H1 (cell line): ENCODE measurements around the gene DYRK1A. TPM values are rescaled to one million over a fixed set of nuclear protein-coding genes. Genes with fewer than 3 reads are reported as not detected.
A peak's percentile ranks its signal among the peaks of the same experiment; 100 is the strongest.

Source experiments
- CTCF ChIA-PET: fragments of 300-600 bp; sonication (Branson Sonifier 250); formaldehyde crosslinking; loops from one replicate; lab custom pipeline; 2021; ENCODE audit not compliant: partially characterized antibody; lab: Charles Lee
- POLR2A ChIA-PET: fragments of 300-600 bp; sonication (Branson Sonifier 250); formaldehyde crosslinking; loops from one replicate; lab custom pipeline; 2021; ENCODE audit warnings: inconsistent platforms; ENCODE audit not compliant: partially characterized antibody; lab: Charles Lee
- DNase-seq, 2 experiments: peaks; one replicate each; pipeline versions ENCODE4 v3.0.0 to v3.0.0-alpha.2; 2010 to 2022; ENCODE audit warnings: low spot score in 2 of 2, low read depth in 1 of 2, mixed read lengths in 1 of 2
- FAIRE-seq: peaks from 2 replicates; lab custom pipeline; 2011; peaks lifted over from hg19 to GRCh38; lab: Jason Lieb, UNC
- H2AFZ ChIP-seq: 2 replicates; pipeline ENCODE4 v1.8.1; 2012; ENCODE audit warnings: low read length, inconsistent platforms
- H2AK5ac ChIP-seq: 2 replicates; pipeline ENCODE4 v1.6.1; 2013; ENCODE audit warnings: low read depth, low read length
- H2BK120ac ChIP-seq: replicated peaks from 2 replicates; pipeline ENCODE3; 2013; ENCODE audit warnings: low read depth, low read length, inconsistent platforms
- H2BK12ac ChIP-seq: 2 replicates; pipeline ENCODE4 v1.6.1; 2013; ENCODE audit warnings: low read depth, low read length
- H2BK15ac ChIP-seq: 2 replicates; pipeline ENCODE4 v1.6.1; 2013; ENCODE audit warnings: low read length
- H2BK20ac ChIP-seq: 2 replicates; pipeline ENCODE4 v1.6.1; 2013; ENCODE audit warnings: low read length
- H2BK5ac ChIP-seq: 2 replicates; pipeline ENCODE4 v1.6.1; 2013; ENCODE audit warnings: low read depth, low read length
- H3K14ac ChIP-seq: 2 replicates; pipeline ENCODE4 v1.6.1; 2013; ENCODE audit warnings: inconsistent platforms; ENCODE audit not compliant: insufficient read length
- H3K18ac ChIP-seq: 2 replicates; pipeline ENCODE4 v1.6.1; 2013; ENCODE audit warnings: low read length; ENCODE audit errors: extremely low read depth
- H3K23ac ChIP-seq: 2 replicates; pipeline ENCODE4 v1.6.1; 2013; ENCODE audit warnings: inconsistent platforms; ENCODE audit not compliant: insufficient read length
- H3K23me2 ChIP-seq: 2 replicates; pipeline ENCODE4 v1.6.1; 2013; ENCODE audit warnings: low read depth, low read length
- H3K27ac ChIP-seq: 2 replicates; pipeline ENCODE4 v1.6.1; 2011; ENCODE audit warnings: low read depth, low read length, inconsistent platforms
- H3K27me3 ChIP-seq, 4 experiments: replicated peaks in 1 of 4; 1 replicate in 1 of 4; 2 replicates in 3 of 4; pipeline versions ENCODE4 v1.6.1 to v1.8.1; 2011 to 2013; ENCODE audit warnings: low read length in 3 of 4, mild to moderate bottlenecking in 3 of 4, inconsistent platforms in 2 of 4, mixed read lengths in 2 of 4, moderate library complexity in 1 of 4; ENCODE audit not compliant: control insufficient read depth in 3 of 4, insufficient read depth in 3 of 4; ENCODE audit errors: extremely low read depth in 1 of 4
- H3K36me3 ChIP-seq, 4 experiments: 2 replicates each; pipeline versions ENCODE4 v1.6.1 to v1.8.1; 2011 to 2013; ENCODE audit warnings: mild to moderate bottlenecking in 4 of 4, low read length in 3 of 4, moderate library complexity in 2 of 4, control low read depth in 1 of 4, inconsistent platforms in 1 of 4; ENCODE audit not compliant: insufficient read depth in 4 of 4, control insufficient read depth in 2 of 4
- H3K4ac ChIP-seq: replicated peaks from 2 replicates; pipeline ENCODE3; 2013; ENCODE audit warnings: low read length, low read depth, mixed read lengths, inconsistent platforms; ENCODE audit not compliant: insufficient read length
- H3K4me1 ChIP-seq, 4 experiments: replicated peaks in 1 of 4; 1 replicate in 1 of 4; 2 replicates in 3 of 4; pipeline versions ENCODE4 v1.6.1 to v1.8.1; 2011 to 2013; ENCODE audit warnings: low read length in 3 of 4, inconsistent platforms in 2 of 4, mixed read lengths in 1 of 4; ENCODE audit not compliant: insufficient read depth in 4 of 4, control insufficient read depth in 3 of 4
- H3K4me2 ChIP-seq, 2 experiments: 2 replicates each; pipeline versions ENCODE4 v1.6.1 to v1.8.1; 2011 to 2013; ENCODE audit warnings: low read depth in 2 of 2, low read length in 2 of 2, control low read depth in 1 of 2, inconsistent platforms in 1 of 2, mild to moderate bottlenecking in 1 of 2; ENCODE audit not compliant: insufficient read depth in 1 of 2
- H3K4me3 ChIP-seq, 4 experiments: fragments of 200-600, 300-600 bp in 1 of 4; sonication (generic), shearing (Covaris generic), sonication (Bioruptor Twin) in 1 of 4; 2 replicates each; pipeline versions ENCODE4 v1.5.1 to v1.8.1; 2011 to 2016; ENCODE audit warnings: low read length in 4 of 4, low read depth in 3 of 4, control low read depth in 2 of 4, inconsistent platforms in 2 of 4, mild to moderate bottlenecking in 2 of 4, mixed read lengths in 1 of 4, moderate library complexity in 1 of 4; ENCODE audit not compliant: insufficient read depth in 2 of 4; ENCODE audit errors: extremely low read depth in 1 of 4
- H3K56ac ChIP-seq: replicated peaks from 2 replicates; pipeline ENCODE3; 2013; ENCODE audit warnings: low read depth, mild to moderate bottlenecking, mixed read lengths, low read length, inconsistent platforms; ENCODE audit not compliant: insufficient read length
- H3K79me1 ChIP-seq: 2 replicates; pipeline ENCODE4 v1.6.1; 2013; ENCODE audit warnings: low read depth, low read length, control low read depth
- H3K79me2 ChIP-seq, 2 experiments: 2 replicates each; pipeline versions ENCODE4 v1.6.1 to v1.8.1; 2012 to 2013; ENCODE audit warnings: low read length in 2 of 2, mild to moderate bottlenecking in 2 of 2, inconsistent platforms in 1 of 2; ENCODE audit not compliant: insufficient read depth in 2 of 2, control insufficient read depth in 1 of 2
- H3K9ac ChIP-seq, 4 experiments: replicated peaks in 1 of 4; 1 replicate in 1 of 4; 2 replicates in 3 of 4; pipeline versions ENCODE4 v1.6.1 to v1.8.1; 2011 to 2013; ENCODE audit warnings: low read depth in 3 of 4, low read length in 3 of 4, control low read depth in 2 of 4, mild to moderate bottlenecking in 2 of 4, moderate library complexity in 2 of 4, inconsistent platforms in 1 of 4; ENCODE audit errors: extremely low read depth in 1 of 4
- H3K9me3 ChIP-seq, 2 experiments: 2 replicates each; pipeline versions ENCODE4 v1.6.1 to v1.8.1; 2012 to 2013; ENCODE audit warnings: mild to moderate bottlenecking in 2 of 2, moderate library complexity in 2 of 2, control low read depth in 1 of 2, inconsistent platforms in 1 of 2, low read depth in 1 of 2, low read length in 1 of 2, mixed read lengths in 1 of 2; ENCODE audit not compliant: insufficient read depth in 2 of 2
- H4K20me1 ChIP-seq, 2 experiments: replicated peaks in 1 of 2; 2 replicates each; pipeline versions ENCODE3 to v1.8.1; 2011 to 2013; ENCODE audit warnings: inconsistent platforms in 2 of 2, low read length in 2 of 2, mild to moderate bottlenecking in 1 of 2; ENCODE audit not compliant: insufficient read depth in 2 of 2, control insufficient read depth in 1 of 2
- H4K5ac ChIP-seq: 2 replicates; pipeline ENCODE4 v1.6.1; 2013; ENCODE audit warnings: low read length, low read depth, mixed read lengths, inconsistent platforms; ENCODE audit not compliant: insufficient read length
- H4K8ac ChIP-seq: 2 replicates; pipeline ENCODE4 v1.8.0; 2013; ENCODE audit warnings: mild to moderate bottlenecking, moderate library complexity, low read length, inconsistent platforms; ENCODE audit not compliant: insufficient read depth; ENCODE audit errors: extremely low read depth
- H4K91ac ChIP-seq: replicated peaks from 2 replicates; pipeline ENCODE3; 2013; ENCODE audit warnings: low read length, mixed read lengths, inconsistent platforms; ENCODE audit not compliant: insufficient read length
- CHD1 ChIP-seq: IDR thresholded peaks from 2 replicates; pipeline ENCODE4 v1.6.1; 2012; ENCODE audit warnings: low read depth, low read length, improper control_type of control experiment
- CTBP2 ChIP-seq: IDR thresholded peaks from 2 replicates; pipeline ENCODE4 v1.7.0; 2011; ENCODE audit warnings: borderline replicate concordance, mild to moderate bottlenecking, moderate library complexity, mixed read lengths, low read length; ENCODE audit not compliant: insufficient read depth, insufficient read length
- E2F6 ChIP-seq: IDR thresholded peaks from 2 replicates; pipeline ENCODE4 v1.6.1; 2012; ENCODE audit warnings: inconsistent platforms
- HDAC2 ChIP-seq, 2 experiments: fragments of 300-600 bp in 1 of 2; sonication (generic) in 1 of 2; IDR thresholded peaks; 2 replicates each; pipeline ENCODE4 v1.6.1; 2011 to 2012; ENCODE audit warnings: low read depth in 2 of 2, low read length in 2 of 2, mild to moderate bottlenecking in 2 of 2, moderate library complexity in 2 of 2, borderline replicate concordance in 1 of 2, inconsistent platforms in 1 of 2
- POLR2A ChIP-seq, 2 experiments: IDR thresholded peaks; 1 replicate in 1 of 2; 2 replicates in 1 of 2; pipeline ENCODE4 v1.6.1; 2011; ENCODE audit warnings: low read depth in 2 of 2, low read length in 2 of 2, mild to moderate bottlenecking in 2 of 2; ENCODE audit errors: control extremely low read depth in 1 of 2
- POLR2AphosphoS5 ChIP-seq: IDR thresholded peaks from 2 replicates; pipeline ENCODE4 v1.6.1; 2011; ENCODE audit warnings: low read depth, low read length
- SAP30 ChIP-seq: fragments of 300-600 bp; sonication (generic); IDR thresholded peaks from 2 replicates; pipeline ENCODE4 v1.7.1; 2012; ENCODE audit warnings: low read length, moderate library complexity, mild to moderate bottlenecking, inconsistent platforms; ENCODE audit not compliant: insufficient read depth, insufficient replicate concordance
- SIRT6 ChIP-seq: IDR thresholded peaks from one replicate; pipeline ENCODE4 v1.7.1; 2012; ENCODE audit warnings: low read length, inconsistent platforms
- TBP ChIP-seq: IDR thresholded peaks from 2 replicates; pipeline ENCODE4 v1.6.1; 2011; ENCODE audit warnings: low read depth, low read length, improper control_type of control experiment
- WGBS, 2 experiments: shearing (Covaris generic) in 1 of 2; methylation state at CpG; one replicate each; pipeline versions ENCODE4 v1.1.6 to v1.1.7; 2013 to 2015; ENCODE audit warnings: low lambda C conversion rate in 2 of 2, mixed read lengths in 2 of 2, inconsistent platforms in 1 of 2, low coverage in 1 of 2, missing lambda C conversion rate in 1 of 2; ENCODE audit not compliant: insufficient replicate concordance in 2 of 2, insufficient coverage in 1 of 2, insufficient read length in 1 of 2; ENCODE audit errors: extremely low coverage in 1 of 2, missing lambda C conversion rate in 1 of 2; 5-methylcytosine and 5-hydroxymethylcytosine counted together
- polyA plus RNA-seq, 7 experiments: library from polyadenylated mRNA; depleted of rRNA in 3 of 7; stranded (reverse) in 5 of 7; unstranded in 2 of 7; fragments of >200 nt in 5 of 7; fragments of 200-250 nt in 2 of 7; gene quantifications; 1 replicate in 5 of 7; 2 replicates in 1 of 7; 4 replicates in 1 of 7; pipeline versions ENCODE4 v1.2.1 to v1.2.3, GENCODE V29; 2011 to 2013; ENCODE audit warnings: missing spikeins in 2 of 7, mixed read lengths in 2 of 7
- total RNA-seq: library from RNA; stranded (reverse); fragmentation: NEBNext Ultra II Directional; extraction: Animal tissue kit (Norgen Biotek cat#: 25700); gene quantifications from 2 replicates; pipeline ENCODE4 v1.2.1, GENCODE V29; 2021

Gene DYRK1A
- total and polyA plus RNA-seq, 2 of the 8 experiments (the other 6 are each of a cell fraction or from before 2014, with no cell fraction given) = 61.1 to 62.2 TPM

- H3K4me3 ChIP-seq = no peak overlapping the region
- peaks cover 38 to 46% of the 10 kb centered on the region in 2 experiments for H4K20me1 ChIP-seq
- H3K4ac ChIP-seq = no peak overlapping the region
- H3K27me3 ChIP-seq = no peaks in the 10 kb centered on the region
- no peaks in the 10 kb centered on the region for H3K36me3 ChIP-seq
- peaks cover 6% of the 10 kb centered on the region; the same call in 1 of the 2 replicates for H3K79me1 ChIP-seq
- H2AK5ac ChIP-seq = no peak overlapping the region
- no peak overlapping the region for H2BK15ac ChIP-seq
- ChIA-PET POLR2A (no interaction called here), CTCF (interaction anchor here (0.5 kb wide), 1 partner anchor 1603 kb away, joined by 4 read pairs; no protein-coding TSS in a partner anchor)
- FAIRE-seq = no peak
- no peak overlapping the region for H2BK12ac ChIP-seq
- DNase-seq = no peak
- H4K8ac ChIP-seq = no peak overlapping the region
- H2BK120ac ChIP-seq = no peak overlapping the region
- H3K27ac ChIP-seq = no peak overlapping the region
- no peak overlapping the region for H4K5ac ChIP-seq
- 0 out of 4 replicates have a peak overlapping the region, but pooled peaks of 1 of the 2 experiments have one; percentile 5 for H3K4me2 ChIP-seq
- no peak for TF ChIP-seq TBP
- no peak for TF ChIP-seq POLR2A (IDR thresholded peaks at IDR 0.05; ENCODE audit: control extremely low read depth in 1 of 2, low read depth in 2 of 2, low read length in 2 of 2)
- TF ChIP-seq E2F6 = no peak
- no peak for TF ChIP-seq SIRT6
- no peak for TF ChIP-seq POLR2AphosphoS5
- no peak for TF ChIP-seq CTBP2
- no peak for TF ChIP-seq SAP30
- no peak for TF ChIP-seq CHD1
- TF ChIP-seq HDAC2 (IDR thresholded peaks at IDR 0.05; ENCODE audit: borderline replicate concordance in 1 of 2, low read depth in 2 of 2, low read length in 2 of 2) = no peak
- TF ChIP-seq, all 59 proteins: peak for 0
- Histone ChIP-seq H3K14ac (no peak overlapping the region), H2BK20ac (no peak overlapping the region), H3K9ac (no peak overlapping the region), H3K23ac (no peak overlapping the region), H2AFZ (no peak overlapping the region), H2BK5ac (no peak overlapping the region), H3K9me3 (no peaks in the 10 kb centered on the region), H3K79me2 (peaks cover 84 to 100% of the 10 kb centered on the region in 2 experiments), H3K23me2 (no peaks in the 10 kb centered on the region), H3K4me1 (peaks cover 0 to 16% (median 5%) of the 10 kb centered on the region in 4 experiments; a peak in 3 of 7 replicates), H3K18ac (no peak overlapping the region), H4K91ac (no peak overlapping the region), H3K56ac (no peak overlapping the region)
- WGBS, 2 experiments = 84% methylated on average over 3 of the region's 3 CpGs; no CpG with 5 or more reads in 1 of the 2 experiments
These were observed 12.1 kb downstream of the DYRK1A start for GRCh38 chr21:37378700-37379139.
